Parathyroid adenoma (tissue), 2 donors: ENCODE measurements around the gene WFDC12.

Experiments used
- H2AFZ ChIP-seq: fragments of 300-600 bp; sonication (generic); one replicate; pipeline ENCODE4 v1.7.0; 2017; ENCODE audit warnings: antibody characterized with exemption, mild to moderate bottlenecking
- H3K27ac ChIP-seq: fragments of 300-600 bp; sonication (generic); one replicate; pipeline ENCODE4 v1.7.0; 2017
- H3K27me3 ChIP-seq: fragments of 300-600 bp; sonication (generic); one replicate; pipeline ENCODE4 v1.7.0; 2017; ENCODE audit warnings: low read length; ENCODE audit not compliant: control insufficient read depth, insufficient read depth
- H3K36me3 ChIP-seq: fragments of 300-600 bp; sonication (generic); one replicate; pipeline ENCODE4 v1.7.0; 2017; ENCODE audit warnings: low read length; ENCODE audit not compliant: control insufficient read depth, insufficient read depth
- H3K4me1 ChIP-seq: fragments of 300-600 bp; sonication (generic); one replicate; pipeline ENCODE4 v1.7.0; 2017; ENCODE audit warnings: control low read depth
- H3K4me2 ChIP-seq: fragments of 300-600 bp; sonication (generic); one replicate; pipeline ENCODE4 v1.7.0; 2017; ENCODE audit warnings: low read length
- H3K4me3 ChIP-seq: fragments of 300-600 bp; sonication (generic); one replicate; pipeline ENCODE4 v1.7.0; 2017; ENCODE audit warnings: low read depth, low read length
- H3K79me2 ChIP-seq: fragments of 300-600 bp; sonication (generic); one replicate; pipeline ENCODE4 v1.7.0; 2017; ENCODE audit warnings: control low read depth
- H3K9ac ChIP-seq: fragments of 300-600 bp; sonication (generic); one replicate; pipeline ENCODE4 v1.7.0; 2017; ENCODE audit warnings: mild to moderate bottlenecking
- H3K9me3 ChIP-seq: fragments of 300-600 bp; sonication (generic); one replicate; pipeline ENCODE4 v1.7.0; 2017; ENCODE audit warnings: low read length; ENCODE audit not compliant: control insufficient read depth
- TF ChIP-seq, protein P1 (sequence below): fragments of 300-600 bp; sonication (generic); IDR thresholded peaks from one replicate; pipeline ENCODE4 v1.7.0; 2017; ENCODE audit warnings: antibody characterized with exemption, mild to moderate bottlenecking
- donor health status: primary hyperparathyroidism.

Gene WFDC12

GRCh38 chr20:45114465-45115385, 9.5 kb downstream of the WFDC12 start, which contains the start of gene WFDC5:
TSS of gene WFDC5 (minus strand) at chr20:45115174. CDS start at chr20:45115083, 91 bp downstream.
- Histone ChIP-seq H3K27ac (no peak within 1 kb of the TSS), H3K9ac (no peak within 1 kb of the TSS), H3K4me1 (no peaks in the 10 kb centered on the region), H2AFZ (no peak within 1 kb of the TSS), H3K4me3 (no peak within 1 kb of the TSS), H3K27me3 (no peaks in the 10 kb centered on the region), H3K79me2 (no peaks in the 10 kb centered on the region), H3K9me3 (no peaks in the 10 kb centered on the region), H3K36me3 (no peaks in the 10 kb centered on the region), H3K4me2 (no peak within 1 kb of the TSS)
- TF ChIP-seq, protein P1, sequence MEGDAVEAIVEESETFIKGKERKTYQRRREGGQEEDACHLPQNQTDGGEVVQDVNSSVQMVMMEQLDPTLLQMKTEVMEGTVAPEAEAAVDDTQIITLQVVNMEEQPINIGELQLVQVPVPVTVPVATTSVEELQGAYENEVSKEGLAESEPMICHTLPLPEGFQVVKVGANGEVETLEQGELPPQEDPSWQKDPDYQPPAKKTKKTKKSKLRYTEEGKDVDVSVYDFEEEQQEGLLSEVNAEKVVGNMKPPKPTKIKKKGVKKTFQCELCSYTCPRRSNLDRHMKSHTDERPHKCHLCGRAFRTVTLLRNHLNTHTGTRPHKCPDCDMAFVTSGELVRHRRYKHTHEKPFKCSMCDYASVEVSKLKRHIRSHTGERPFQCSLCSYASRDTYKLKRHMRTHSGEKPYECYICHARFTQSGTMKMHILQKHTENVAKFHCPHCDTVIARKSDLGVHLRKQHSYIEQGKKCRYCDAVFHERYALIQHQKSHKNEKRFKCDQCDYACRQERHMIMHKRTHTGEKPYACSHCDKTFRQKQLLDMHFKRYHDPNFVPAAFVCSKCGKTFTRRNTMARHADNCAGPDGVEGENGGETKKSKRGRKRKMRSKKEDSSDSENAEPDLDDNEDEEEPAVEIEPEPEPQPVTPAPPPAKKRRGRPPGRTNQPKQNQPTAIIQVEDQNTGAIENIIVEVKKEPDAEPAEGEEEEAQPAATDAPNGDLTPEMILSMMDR: no peak

DNA sequence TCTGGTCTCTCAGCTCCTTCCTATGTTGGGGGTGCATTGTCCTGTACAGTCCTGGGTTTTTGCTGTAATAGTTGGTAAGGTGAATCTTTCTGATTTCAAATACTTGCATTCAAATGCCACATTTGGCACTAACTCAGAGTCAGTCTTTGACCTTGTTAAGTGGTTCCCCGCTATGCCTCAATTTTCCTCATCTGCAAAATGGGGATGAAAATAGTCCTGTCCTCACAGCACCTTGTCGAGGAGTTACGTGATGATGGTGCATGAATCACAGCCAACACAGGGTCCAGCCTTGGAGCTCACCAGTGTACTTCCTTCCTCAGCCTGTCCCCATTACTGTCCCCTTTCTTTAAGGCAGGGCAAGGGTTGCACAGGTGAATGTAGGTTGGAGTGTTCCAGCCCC, 10.4 kb downstream of the WFDC12 start:
- TF ChIP-seq, protein P1: no peak
- H2AFZ ChIP-seq: no peak overlapping the region
- H3K79me2 ChIP-seq: no peaks in the 10 kb centered on the region
- H3K4me1 ChIP-seq: no peaks in the 10 kb centered on the region
- H3K36me3 ChIP-seq: no peaks in the 10 kb centered on the region
- no peak overlapping the region for H3K4me3 ChIP-seq
- no peak overlapping the region for H3K4me2 ChIP-seq
- no peak overlapping the region for H3K27ac ChIP-seq
- no peaks in the 10 kb centered on the region for H3K27me3 ChIP-seq
- no peak overlapping the region for H3K9ac ChIP-seq
- H3K9me3 ChIP-seq: no peaks in the 10 kb centered on the region

DNA sequence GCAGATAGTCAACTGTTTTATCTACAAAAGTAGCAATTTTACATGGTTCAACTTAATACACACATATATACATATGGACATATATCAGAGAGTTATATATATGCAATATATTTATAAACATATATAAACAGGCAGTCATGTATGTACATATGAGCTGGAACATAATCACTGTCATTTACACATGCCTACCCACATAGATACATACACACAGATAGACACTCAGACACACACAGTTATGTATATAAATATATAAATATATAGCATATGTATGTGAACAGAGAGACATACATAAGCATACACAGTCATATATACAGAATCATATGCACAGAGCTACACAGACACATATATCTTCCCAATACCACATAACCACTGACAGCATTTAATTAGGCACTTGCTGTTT, 11.5 kb downstream of the WFDC12 start:
- Histone ChIP-seq H3K36me3 (no peaks in the 10 kb centered on the region), H3K9me3 (no peaks in the 10 kb centered on the region), H3K27ac (no peak overlapping the region), H3K4me2 (no peak overlapping the region), H3K79me2 (no peaks in the 10 kb centered on the region), H3K9ac (no peak overlapping the region), H2AFZ (no peak overlapping the region), H3K4me1 (no peaks in the 10 kb centered on the region), H3K27me3 (no peaks in the 10 kb centered on the region), H3K4me3 (no peak overlapping the region)
- TF ChIP-seq, protein P1: no peak

DNA sequence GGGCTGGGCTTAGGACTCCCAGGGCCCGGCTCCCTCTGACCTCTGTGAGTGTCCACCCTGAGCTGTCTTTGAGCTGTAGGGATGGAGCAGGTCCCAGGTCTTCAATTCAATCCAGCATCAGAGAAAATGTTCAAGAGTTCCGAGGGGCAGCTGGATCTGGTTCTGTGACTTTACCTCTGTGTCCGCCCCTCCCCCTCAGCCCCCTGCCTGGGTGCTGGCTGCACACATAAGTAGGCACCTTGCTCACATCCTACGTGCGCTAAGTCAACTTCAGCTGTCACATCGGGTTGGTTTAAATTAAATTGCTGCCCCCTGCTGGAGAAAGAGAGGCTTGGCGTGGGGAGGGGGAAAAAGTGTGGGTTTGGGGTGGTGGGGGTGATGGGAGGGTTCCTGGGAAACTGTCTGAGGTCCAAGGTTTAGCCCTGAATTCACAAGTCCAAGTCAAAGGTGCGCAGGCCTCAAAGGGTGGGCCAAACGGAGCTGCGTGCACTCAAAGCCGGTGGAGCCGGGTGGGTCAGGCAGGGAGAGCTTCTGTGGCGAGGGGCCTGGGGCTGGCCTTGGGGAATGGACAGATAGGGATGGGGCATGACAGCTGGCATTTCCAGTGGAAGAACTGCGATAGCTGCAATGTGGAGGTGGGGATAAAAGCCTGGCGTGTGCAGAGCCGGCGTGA, 12.3 kb downstream of the WFDC12 start:
- Histone ChIP-seq H2AFZ (no peak overlapping the region), H3K27me3 (no peaks in the 10 kb centered on the region), H3K79me2 (no peaks in the 10 kb centered on the region), H3K4me1 (no peaks in the 10 kb centered on the region), H3K4me3 (no peak overlapping the region), H3K4me2 (no peak overlapping the region), H3K27ac (no peak overlapping the region), H3K36me3 (no peaks in the 10 kb centered on the region), H3K9ac (no peak overlapping the region), H3K9me3 (no peaks in the 10 kb centered on the region)
- TF ChIP-seq, protein P1: peak; percentile 37
